B cell (primary cell): ENCODE results near the gene ANKRD31.

Experiments used
- EZH2 ChIP-seq: IDR thresholded peaks from 2 replicates; pipeline ENCODE4 v1.6.1; 2012; ENCODE audit warnings: borderline replicate concordance, low read depth, mild to moderate bottlenecking, moderate library complexity, low read length; ENCODE audit not compliant: insufficient read depth, poor library complexity, severe bottlenecking
- TF ChIP-seq, protein P1 (sequence below): fragments of 200-600 bp; IDR thresholded peaks from one replicate; pipeline ENCODE4 v1.8.0; 2022; ENCODE audit warnings: antibody characterized with exemption, mild to moderate bottlenecking

DNA sequence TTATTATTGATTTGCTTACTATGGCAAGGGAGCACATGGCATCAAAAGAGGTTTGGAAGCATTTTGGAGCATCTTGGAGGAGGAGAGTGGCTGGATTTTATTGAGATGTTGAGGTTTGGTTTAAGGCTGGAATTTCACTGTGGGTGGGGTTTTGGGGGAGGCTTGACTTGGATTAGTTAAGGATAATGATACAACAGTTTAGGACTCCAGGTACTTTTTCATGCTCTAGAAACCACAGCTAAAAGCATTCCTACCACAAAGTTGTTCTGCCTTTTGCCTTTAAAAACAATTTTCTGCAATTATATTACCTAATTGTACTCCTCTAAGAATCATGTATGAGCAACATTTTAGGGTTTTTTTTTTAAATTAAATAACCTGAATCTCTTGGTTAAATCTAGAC is 189.3 kb downstream of the ANKRD31 start:
- TF ChIP-seq, protein P1, sequence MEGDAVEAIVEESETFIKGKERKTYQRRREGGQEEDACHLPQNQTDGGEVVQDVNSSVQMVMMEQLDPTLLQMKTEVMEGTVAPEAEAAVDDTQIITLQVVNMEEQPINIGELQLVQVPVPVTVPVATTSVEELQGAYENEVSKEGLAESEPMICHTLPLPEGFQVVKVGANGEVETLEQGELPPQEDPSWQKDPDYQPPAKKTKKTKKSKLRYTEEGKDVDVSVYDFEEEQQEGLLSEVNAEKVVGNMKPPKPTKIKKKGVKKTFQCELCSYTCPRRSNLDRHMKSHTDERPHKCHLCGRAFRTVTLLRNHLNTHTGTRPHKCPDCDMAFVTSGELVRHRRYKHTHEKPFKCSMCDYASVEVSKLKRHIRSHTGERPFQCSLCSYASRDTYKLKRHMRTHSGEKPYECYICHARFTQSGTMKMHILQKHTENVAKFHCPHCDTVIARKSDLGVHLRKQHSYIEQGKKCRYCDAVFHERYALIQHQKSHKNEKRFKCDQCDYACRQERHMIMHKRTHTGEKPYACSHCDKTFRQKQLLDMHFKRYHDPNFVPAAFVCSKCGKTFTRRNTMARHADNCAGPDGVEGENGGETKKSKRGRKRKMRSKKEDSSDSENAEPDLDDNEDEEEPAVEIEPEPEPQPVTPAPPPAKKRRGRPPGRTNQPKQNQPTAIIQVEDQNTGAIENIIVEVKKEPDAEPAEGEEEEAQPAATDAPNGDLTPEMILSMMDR: no peak
- no peak for TF ChIP-seq EZH2
